NCI-H2227 (cell line): ENCODE data around the gene NTM.

Experiments
- DNase-seq: peaks from one replicate; lab custom pipeline; 2025; ENCODE audit not compliant: unreplicated experiment; lab: John Stamatoyannopoulos, UW

Gene NTM

GRCh38 chr11:132257871-132258270 lies 887.5 kb downstream of the NTM start:
- no peak for DNase-seq

- DNase-seq = no peak
Measured at GRCh38 chr11:132258875-132259274, 888.5 kb downstream of the NTM start.

GRCh38 chr11:132260636-132261035 lies 890.2 kb downstream of the NTM start:
- DNase-seq = no peak

- DNase-seq = no peak
Measured at GRCh38 chr11:132263241-132263640, 892.8 kb downstream of the NTM start.

GRCh38 chr11:132263875-132264274 lies 893.5 kb downstream of the NTM start:
- DNase-seq = no peak

- no peak for DNase-seq
Measured at GRCh38 chr11:132264616-132265015, 894.2 kb downstream of the NTM start.

GRCh38 chr11:132278801-132279574 lies 908.6 kb downstream of the NTM start:
- peak; percentile 7 for DNase-seq

GRCh38 chr11:132284048-132284447 lies 913.6 kb downstream of the NTM start:
- no peak for DNase-seq

GRCh38 chr11:132284611-132285010 lies 914.2 kb downstream of the NTM start:
- no peak for DNase-seq

GRCh38 chr11:132285631-132286030 lies 915.2 kb downstream of the NTM start:
- no peak for DNase-seq

- DNase-seq = no peak
Measured at GRCh38 chr11:132286106-132286505, 915.7 kb downstream of the NTM start.

GRCh38 chr11:132288036-132288435 lies 917.6 kb downstream of the NTM start:
- DNase-seq = no peak

GRCh38 chr11:132289590-132290256 lies 919.3 kb downstream of the NTM start:
- DNase-seq = no peak

GRCh38 chr11:132293586-132293985 lies 923.2 kb downstream of the NTM start:
- DNase-seq = no peak

GRCh38 chr11:132296946-132297610 lies 926.7 kb downstream of the NTM start:
- no peak for DNase-seq

- DNase-seq = no peak
Measured at GRCh38 chr11:132298357-132298756, 927.9 kb downstream of the NTM start.

- no peak for DNase-seq
Measured at GRCh38 chr11:132300283-132300682, 929.9 kb downstream of the NTM start.

GRCh38 chr11:132301465-132301864 lies 931.0 kb downstream of the NTM start:
- DNase-seq = no peak

GRCh38 chr11:132301900-132302299 lies 931.5 kb downstream of the NTM start:
- no peak for DNase-seq

- no peak for DNase-seq
Measured at GRCh38 chr11:132307309-132308020, 937.0 kb downstream of the NTM start.
